Left colon (tissue), 2 donors: Measurements from ENCODE around the gene DPM1. TPM values are rescaled to one million over a fixed set of nuclear protein-coding genes. Genes with fewer than 3 reads are reported as not detected.

Experiments
- ATAC-seq: fragments of 200-7000 bp; cut with Tn5 transposase; one replicate; pipeline ENCODE4 v1.9.1; 2020; ENCODE audit warnings: mild to moderate bottlenecking, moderate library complexity
- DNase-seq, 2 donors: peaks; one replicate each; pipeline ENCODE4 v3.0.0-alpha.2; 2020
- intact Hi-C, 2 donors: fragments of 100-400 bp; cut with DNase I in 1 of 2; cut with micrococcal nuclease in 1 of 2; formaldehyde crosslinking; loops; one replicate each; pipeline versions ENCODE4 v1.11.2 to v1.14.0; 2022; cut with DNase I, micrococcal nuclease
- total RNA-seq, 2 donors: library from RNA; stranded (reverse); fragmentation: NEBNext Ultra II Directional; extraction: Animal tissue kit (Norgen Biotek cat#: 25700); gene quantifications; one replicate each; pipeline ENCODE4 v1.2.1, GENCODE V29; 2021
- donor health status: DM: no; HTN: no; CAD: no.
- donor health status: DM: yes; HTN: yes; CAD: no.

DPM1 gene
- total RNA-seq, 2 donors from 2014 or later, result 33.1 to 34.1 TPM

- intact Hi-C loops, result no loop called here
- DNase-seq (no peak), ATAC-seq (no peak)
Observed at GRCh38 chr20:50913690-50914375, 44.5 kb downstream of the DPM1 start.

GRCh38 chr20:50911716-50912115, 46.6 kb downstream of the DPM1 start:
- intact Hi-C loops, result no loop called here
- no peak for ATAC-seq
- DNase-seq, result no peak

- intact Hi-C loops, result no loop called here
- no peak for DNase-seq
- ATAC-seq, result no peak
Observed at GRCh38 chr20:50911030-50911429, 47.3 kb downstream of the DPM1 start.

GRCh38 chr20:50909413-50909812, 48.9 kb downstream of the DPM1 start:
- ATAC-seq, result no peak
- DNase-seq, result no peak
- intact Hi-C loops, result no loop called here

GRCh38 chr20:50904067-50904570, 54.2 kb downstream of the DPM1 start:
- ATAC-seq (no peak), DNase-seq (no peak)
- intact Hi-C loops, result no loop called here

- DNase-seq, result no peak
- intact Hi-C loops, result no loop called here
- ATAC-seq, result no peak
Observed at GRCh38 chr20:50903353-50904051, 54.8 kb downstream of the DPM1 start.

- DNase-seq (no peak), ATAC-seq (no peak)
- intact Hi-C loops, result no loop called here
Observed at GRCh38 chr20:50901301-50901700, 57.0 kb downstream of the DPM1 start.

- intact Hi-C loops, result no loop called here
- DNase-seq, result no peak
- no peak for ATAC-seq
Observed at GRCh38 chr20:50900261-50900660, 58.1 kb downstream of the DPM1 start.

- ATAC-seq, result no peak
- no peak for DNase-seq
- intact Hi-C loops, result no loop called here
Observed at GRCh38 chr20:50898475-50898874, 59.9 kb downstream of the DPM1 start.

- DNase-seq, result no peak
- intact Hi-C loops, result no loop called here
- ATAC-seq, result peak; percentile 93
Observed at GRCh38 chr20:50895111-50895830, 63.1 kb downstream of the DPM1 start.

- intact Hi-C loops, result no loop called here
- DNase-seq (no peak), ATAC-seq (no peak)
Observed at GRCh38 chr20:50893620-50894019, 64.7 kb downstream of the DPM1 start.

GRCh38 chr20:50892394-50892793, 65.9 kb downstream of the DPM1 start:
- intact Hi-C loops, result no loop called here
- ATAC-seq, result no peak
- no peak for DNase-seq

- intact Hi-C loops, result no loop called here
- no peak for ATAC-seq
- no peak for DNase-seq
Observed at GRCh38 chr20:50891138-50891537, 67.2 kb downstream of the DPM1 start.

- no peak for DNase-seq
- ATAC-seq, result no peak
- intact Hi-C loops, result no loop called here
Observed at GRCh38 chr20:50887576-50887975, 70.8 kb downstream of the DPM1 start.

GRCh38 chr20:50886184-50886790, 72.0 kb downstream of the DPM1 start:
- intact Hi-C loops, result no loop called here
- ATAC-seq (peak; percentile 17), DNase-seq (no peak)

GRCh38 chr20:50885781-50886180, 72.6 kb downstream of the DPM1 start:
- DNase-seq, result no peak
- peak; percentile 10 for ATAC-seq
- intact Hi-C loops, result no loop called here

- peak; percentile 20 for ATAC-seq
- intact Hi-C loops, result no loop called here
- no peak for DNase-seq
Observed at GRCh38 chr20:50885068-50885467, 73.3 kb downstream of the DPM1 start.
